ENCODE data around the gene FAM25A. TPM values are rescaled to one million over a fixed set of nuclear protein-coding genes. Genes with fewer than 3 reads are reported as not detected.

The FAM25A gene
- polyA plus RNA-seq, 1 of the 3 experiments (the other 2 are of a cell fraction) = not detected

GRCh38 chr10:87045434-87045938 lies 25.4 kb downstream of the FAM25A start:
- POLR2A ChIA-PET = no interaction called here
- WGBS (ENCODE audit: low lambda C conversion rate) = 94% methylated on average over 6 of the region's 6 CpGs

GRCh38 chr10:87053111-87053510 lies 33.0 kb downstream of the FAM25A start:
- no peak overlapping the region for H3K9ac ChIP-seq
- H3K27ac ChIP-seq (ENCODE audit: low read depth in 2 of 2, low read length in 1 of 2) = peak overlapping the region in 1 of 2 experiments; percentile 76; a peak in 2 of 4 replicates
- H3K9me2 ChIP-seq = no peaks in the 10 kb centered on the region
- no peaks in the 10 kb centered on the region for H3K9me3 ChIP-seq
- H3K4me1 ChIP-seq (ENCODE audit: control insufficient read depth in 1 of 2, insufficient read depth in 2 of 2, low read depth in 1 of 2, low read length in 1 of 2) = peaks cover 6 to 8% of the 10 kb centered on the region in 2 experiments; a peak in 3 of 4 replicates
- no peaks in the 10 kb centered on the region for H4K20me1 ChIP-seq (ENCODE audit: insufficient read depth)
- peaks cover 20 to 58% of the 10 kb centered on the region in 2 experiments for H3K36me3 ChIP-seq (replicated peaks in 1 of 2; ENCODE audit: control insufficient read depth in 1 of 2, insufficient read depth in 2 of 2, low read length in 1 of 2)
- 0 out of 2 replicates have a peak, but pooled peaks have one; percentile 49 for TF ChIP-seq MXI1 (IDR thresholded peaks at IDR 0.05; ENCODE audit: low read depth, low read length)
- no peak for TF ChIP-seq TEAD4 (IDR thresholded peaks at IDR 0.05; ENCODE audit: borderline replicate concordance, insufficient read depth)
- TF ChIP-seq FOXJ3 (CRISPR knock-in tag; IDR thresholded peaks at IDR 0.05) = no peak
- 0 out of 2 replicates have a peak, but pooled peaks have one; percentile 38 for TF ChIP-seq GATA2 (CRISPR knock-in tag; IDR thresholded peaks at IDR 0.05)
- TF ChIP-seq POLR2AphosphoS5 (IDR thresholded peaks at IDR 0.05; ENCODE audit: low read depth, low read length) = no peak
- TF ChIP-seq CHD2 (IDR thresholded peaks at IDR 0.05; ENCODE audit: low read length, partially characterized antibody) = peak; percentile 32
- peak in 1 of 2 experiments; percentile 57; a peak in 2 of 4 replicates for TF ChIP-seq EP300 (IDR thresholded peaks at IDR 0.05; ENCODE audit: borderline replicate concordance in 1 of 2, low read depth in 1 of 2, low read length in 1 of 2)
- 88% methylated on average over 3 of the region's 3 CpGs for WGBS (ENCODE audit: low lambda C conversion rate)
- H3K27me3 ChIP-seq (ENCODE audit: insufficient read depth) = no peaks in the 10 kb centered on the region
- ChIA-PET POLR2A (no interaction called here), CTCF (interaction anchor here (0.9 to 2.1 kb wide), 3 partner anchors 11 to 114 kb away, joined by 3 to 5 read pairs (median 5); no protein-coding TSS in a partner anchor)
- H2AFZ ChIP-seq (ENCODE audit: low read depth) = no peak overlapping the region
- DNase-seq = peak; percentile 59
- no peak overlapping the region for H3K4me2 ChIP-seq
- peaks cover 7% of the 10 kb centered on the region for H3F3A ChIP-seq (replicated peaks; ENCODE audit: insufficient read depth)
- no peak overlapping the region for H3K4me3 ChIP-seq (ENCODE audit: low read depth in 2 of 2, low read length in 1 of 2)
- no peaks in the 10 kb centered on the region for H3K79me2 ChIP-seq (ENCODE audit: insufficient read depth)

More at GRCh38 chr10:87045434-87045938, 25.4 kb downstream of the FAM25A start:
- Histone ChIP-seq H3K4me3 (ENCODE audit: low read depth in 2 of 2, low read length in 1 of 2) (no peak overlapping the region), H3F3A (replicated peaks; ENCODE audit: insufficient read depth) (no peaks in the 10 kb centered on the region), H3K27ac (ENCODE audit: low read depth in 2 of 2, low read length in 1 of 2) (no peak overlapping the region), H3K79me2 (ENCODE audit: insufficient read depth) (no peaks in the 10 kb centered on the region), H3K9ac (no peak overlapping the region), H3K9me2 (no peaks in the 10 kb centered on the region), H3K4me1 (ENCODE audit: control insufficient read depth in 1 of 2, insufficient read depth in 2 of 2, low read depth in 1 of 2, low read length in 1 of 2) (no peaks in the 10 kb centered on the region), H3K4me2 (no peak overlapping the region), H3K36me3 (replicated peaks in 1 of 2; ENCODE audit: control insufficient read depth in 1 of 2, insufficient read depth in 2 of 2, low read length in 1 of 2) (peaks cover 0 to 28% of the 10 kb centered on the region in 2 experiments), H3K27me3 (ENCODE audit: insufficient read depth) (no peaks in the 10 kb centered on the region), H2AFZ (ENCODE audit: low read depth) (no peak overlapping the region), H3K9me3 (no peaks in the 10 kb centered on the region), H4K20me1 (ENCODE audit: insufficient read depth) (no peaks in the 10 kb centered on the region)
- CTCF ChIA-PET = interaction anchor here (0.6 to 0.7 kb wide), 2 partner anchors 106 to 143 kb away, joined by 3 read pairs; no protein-coding TSS in a partner anchor
- TF ChIP-seq NFIC (IDR thresholded peaks at IDR 0.05; ENCODE audit: borderline replicate concordance) (no peak), ZBTB33 (IDR thresholded peaks at IDR 0.05; ENCODE audit: borderline replicate concordance, low read depth) (no peak), IRF3 (IDR thresholded peaks at IDR 0.05; ENCODE audit: low read depth, low read length) (no peak)
- no peak for DNase-seq
